ENCODE measurements around the gene CNPY4. TPM values are rescaled to one million over a fixed set of nuclear protein-coding genes. Genes with fewer than 3 reads are reported as not detected.

CNPY4 gene
- total RNA-seq, 1 experiment from 2014 or later: 10.4 TPM

GRCh38 chr7:100147278-100147677, 27.8 kb downstream of the CNPY4 start:
- H3K4me2 ChIP-seq (ENCODE audit: insufficient read depth, insufficient read length, low read length): no peak overlapping the region
- peaks cover 2% of the 10 kb centered on the region for H4K20me1 ChIP-seq (ENCODE audit: control insufficient read depth, insufficient read depth, insufficient read length)
- H3K27me3 ChIP-seq (ENCODE audit: insufficient read depth, low read length): no peaks in the 10 kb centered on the region
- H4K91ac ChIP-seq (ENCODE audit: insufficient read length, low read depth, low read length): no peak overlapping the region
- no peaks in the 10 kb centered on the region for H3K9me3 ChIP-seq (ENCODE audit: control insufficient read depth, low read depth, low read length)
- H3K27ac Mint-ChIP-seq: no peak overlapping the region
- H3K18ac ChIP-seq (ENCODE audit: insufficient read length, low read depth, low read length): no peak overlapping the region
- no peak overlapping the region for H3K9ac ChIP-seq (ENCODE audit: extremely low read depth, insufficient read length, low read length)
- H3K4me3 Mint-ChIP-seq: no peak overlapping the region
- no peak for DNase-seq
- no peak overlapping the region for H3K14ac ChIP-seq (ENCODE audit: insufficient read depth, low read length)
- H3K4me1 ChIP-seq (ENCODE audit: insufficient read depth, low read length): no peaks in the 10 kb centered on the region
- H3K56ac ChIP-seq (ENCODE audit: insufficient read length, low read depth, low read length): no peak overlapping the region
- H3K36me3 Mint-ChIP-seq (ENCODE audit: insufficient read depth in 1 of 3, low read depth in 3 of 3): peaks cover 6 to 18% (median 18%) of the 10 kb centered on the region in 3 experiments; a peak in 6 of 7 replicates
- H3K79me2 ChIP-seq (ENCODE audit: insufficient read depth, low read length): no peaks in the 10 kb centered on the region
- no peak overlapping the region for H4K5ac ChIP-seq (ENCODE audit: insufficient read length, low read depth, low read length)
- no peak overlapping the region for H2BK120ac ChIP-seq (ENCODE audit: low read depth, low read length, poor library complexity, severe bottlenecking)
- H3K23me2 ChIP-seq (ENCODE audit: insufficient read length, low read depth, low read length, poor library complexity, severe bottlenecking): peaks cover 6% of the 10 kb centered on the region
- H3K23ac ChIP-seq (ENCODE audit: insufficient read length, low read depth, low read length): no peak overlapping the region
- WGBS (ENCODE audit: extremely low coverage, insufficient read length, low lambda C conversion rate): no CpG with 5 or more reads among the region's 2 CpGs
- no peak overlapping the region for H2BK20ac ChIP-seq (ENCODE audit: low read depth, low read length, poor library complexity, severe bottlenecking)
- no peak overlapping the region for H2BK15ac ChIP-seq (ENCODE audit: low read depth, low read length)
- H2AFZ ChIP-seq (ENCODE audit: low read length): no peak overlapping the region
- H3K9me3 Mint-ChIP-seq: no peaks in the 10 kb centered on the region
- H3K27me3 Mint-ChIP-seq (ENCODE audit: low read depth): peaks cover 4% of the 10 kb centered on the region; the same call in 1 of the 2 replicates
- no peak overlapping the region for H4K8ac ChIP-seq (replicated peaks; ENCODE audit: insufficient read length, low read depth, low read length)
- H2BK5ac ChIP-seq (ENCODE audit: insufficient read length, low read length): no peak overlapping the region
- no peak for TF ChIP-seq CTCF (conservative IDR thresholded peaks at IDR 0.05)
- no peak overlapping the region for H3K4ac ChIP-seq (ENCODE audit: low read depth, low read length)
- H3K27ac ChIP-seq (ENCODE audit: insufficient read length, low read depth, low read length): no peak overlapping the region
- H2AK5ac ChIP-seq (ENCODE audit: insufficient read length, low read length): no peak overlapping the region
- H3K4me1 Mint-ChIP-seq: peaks cover 17 to 21% of the 10 kb centered on the region in 2 experiments
- no peaks in the 10 kb centered on the region for H3K79me1 ChIP-seq (ENCODE audit: insufficient read depth, low read depth, low read length, poor library complexity, severe bottlenecking)
- H3T11ph ChIP-seq (ENCODE audit: low read length): no peak overlapping the region
- H2BK12ac ChIP-seq (ENCODE audit: insufficient read length, low read depth, low read length): no peak overlapping the region

Data from H9 (cell line).